HG02943 (cell line): ENCODE measurements around the gene NR4A3.
"Not testable (repeated sequence)": the region's sequence is repeated elsewhere in the genome, so short reads cannot be mapped to it uniquely, and the experiment has no call there.

Experiments
- ATAC-seq: cut with Tn5 transposase; IDR thresholded peaks from one replicate; pipeline ENCODE4 v1.9.1; 2021; ENCODE audit warnings: mild to moderate bottlenecking, low read depth, moderate library complexity; ENCODE audit not compliant: unreplicated experiment

Gene NR4A3

GRCh38 chr9:99821396-99822108, at the start of gene NR4A3:
Gene NR4A3, plus strand, starts transcription at chr9:99821885. Its CDS starts 6,158 bp downstream, at chr9:99828043.
- peak; percentile 29 for ATAC-seq

- no peak for ATAC-seq
Observed at GRCh38 chr9:99773468-99774138, 48.1 kb upstream of the NR4A3 start.

- ATAC-seq, result no peak
Observed at GRCh38 chr9:99778308-99778707, 43.4 kb upstream of the NR4A3 start.

GRCh38 chr9:99778836-99779235, 42.8 kb upstream of the NR4A3 start:
- no peak for ATAC-seq

GRCh38 chr9:99779277-99779676, 42.4 kb upstream of the NR4A3 start:
- no peak for ATAC-seq

- ATAC-seq, result not testable (repeated sequence)
Observed at GRCh38 chr9:99782349-99782748, 39.3 kb upstream of the NR4A3 start.

GRCh38 chr9:99782962-99783718, 38.5 kb upstream of the NR4A3 start:
- no peak for ATAC-seq

- no peak for ATAC-seq
Observed at GRCh38 chr9:99783799-99784198, 37.9 kb upstream of the NR4A3 start.

- no peak for ATAC-seq
Observed at GRCh38 chr9:99785010-99785590, 36.6 kb upstream of the NR4A3 start.

GRCh38 chr9:99787556-99787955, 34.1 kb upstream of the NR4A3 start:
- ATAC-seq, result no peak

GRCh38 chr9:99793528-99793927, 28.2 kb upstream of the NR4A3 start:
- ATAC-seq, result no peak

- no peak for ATAC-seq
Observed at GRCh38 chr9:99796231-99796630, 25.5 kb upstream of the NR4A3 start.

GRCh38 chr9:99801775-99802174, 19.9 kb upstream of the NR4A3 start:
- no peak for ATAC-seq

- ATAC-seq, result no peak
Observed at GRCh38 chr9:99803694-99804093, 18.0 kb upstream of the NR4A3 start.

GRCh38 chr9:99807276-99807852, 14.3 kb upstream of the NR4A3 start:
- ATAC-seq, result no peak

- no peak for ATAC-seq
Observed at GRCh38 chr9:99807956-99808355, 13.7 kb upstream of the NR4A3 start.

GRCh38 chr9:99808454-99808853, 13.2 kb upstream of the NR4A3 start:
- ATAC-seq, result no peak

GRCh38 chr9:99809586-99810319, 11.9 kb upstream of the NR4A3 start:
- no peak for ATAC-seq

- no peak for ATAC-seq
Observed at GRCh38 chr9:99811172-99811571, 10.5 kb upstream of the NR4A3 start.
